ENCODE results near the gene FAM83B.
A peak's percentile ranks its signal among the peaks of the same experiment; 100 is the strongest.
"Not testable (repeated sequence)": the region's sequence is repeated elsewhere in the genome, so short reads cannot be mapped to it uniquely, and the experiment has no call there.

FAM83B gene

GRCh38 chr6:54900666-54901065 lies 54.1 kb downstream of the FAM83B start:
- DNase-seq: no peak

GRCh38 chr6:54903884-54904283 lies 57.3 kb downstream of the FAM83B start:
- DNase-seq: no peak

- no peak for DNase-seq
Observed at GRCh38 chr6:54907355-54907754, 60.8 kb downstream of the FAM83B start.

DNA sequence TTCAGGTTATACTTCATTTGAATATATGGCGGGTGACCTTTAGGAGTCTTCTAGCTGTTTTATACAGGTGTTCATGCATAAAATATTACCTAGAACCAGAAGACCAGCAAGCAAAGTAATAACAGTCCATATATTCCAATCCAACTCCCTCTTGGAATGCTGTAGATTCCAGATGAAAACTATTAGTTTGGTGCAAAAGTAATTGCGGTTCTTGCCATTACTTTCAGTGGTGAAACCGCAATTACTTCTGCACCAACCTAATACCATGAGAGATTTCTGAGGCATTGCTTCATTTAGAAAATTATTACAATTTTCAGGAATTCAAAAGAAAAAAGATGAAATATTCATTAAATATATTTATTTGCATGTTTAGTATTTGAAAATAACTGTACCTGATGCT lies 62.6 kb downstream of the FAM83B start:
- DNase-seq: no peak

DNA sequence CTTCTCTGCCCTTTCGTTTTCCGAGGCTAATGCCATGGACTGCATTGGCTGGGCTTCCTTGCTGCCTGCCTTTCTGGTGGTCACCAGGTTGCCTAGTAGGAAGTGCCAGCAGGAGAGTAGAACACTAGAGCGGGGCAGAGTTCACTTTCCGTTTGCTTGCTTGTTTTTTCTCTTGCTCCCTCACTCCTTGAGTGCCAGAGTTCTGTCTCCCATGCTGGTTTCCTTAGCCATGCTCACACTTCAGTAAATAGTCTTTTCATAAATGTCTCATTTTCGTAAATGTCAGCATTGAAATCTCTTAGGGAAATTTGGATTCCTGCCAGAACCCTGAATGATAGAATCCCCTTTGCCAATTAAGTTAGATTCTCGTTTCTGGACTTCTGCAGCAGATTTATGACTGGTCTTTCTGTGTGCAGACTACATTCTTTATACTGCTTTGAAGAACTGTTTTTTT lies 63.9 kb downstream of the FAM83B start:
- no peak for DNase-seq

DNA sequence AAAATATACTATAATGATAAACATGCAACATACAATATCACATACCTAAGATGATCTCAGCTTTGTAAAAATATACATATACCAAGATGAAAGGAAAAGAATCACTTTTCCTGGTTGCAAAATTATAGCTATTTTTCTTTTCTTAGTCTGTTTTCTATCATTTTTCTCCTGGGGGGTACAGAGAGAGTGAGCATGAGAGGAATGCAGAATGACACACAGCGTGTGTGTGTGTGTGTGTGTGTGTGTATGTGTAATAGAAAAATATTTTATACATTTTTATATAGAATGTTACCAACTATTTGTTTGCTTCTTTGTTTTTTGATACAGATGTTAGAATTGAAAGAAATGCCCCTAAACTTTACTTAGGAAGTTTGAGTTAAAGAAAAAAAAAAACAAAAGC lies 64.3 kb downstream of the FAM83B start:
- DNase-seq: no peak

GRCh38 chr6:54913211-54913610 lies 66.6 kb downstream of the FAM83B start:
- no peak for DNase-seq

DNA sequence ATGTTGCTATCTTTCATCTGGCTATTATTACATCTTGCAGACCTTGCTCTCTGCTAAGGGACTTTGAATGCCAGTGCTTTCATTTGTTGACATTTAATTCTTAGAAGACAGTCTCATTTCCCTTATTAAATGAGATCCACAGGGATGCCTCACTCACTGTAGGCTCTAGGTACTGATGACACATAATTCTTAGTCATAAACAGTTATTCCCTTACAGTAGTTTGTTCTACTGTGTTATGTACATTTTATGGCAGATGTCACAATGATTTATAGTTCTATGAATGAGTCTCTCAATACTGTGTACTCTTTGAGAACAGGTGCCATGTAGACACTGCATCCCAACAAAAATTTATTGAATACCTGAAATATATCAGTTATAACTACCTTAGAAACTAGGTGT lies 70.3 kb downstream of the FAM83B start:
- DNase-seq: peak; percentile 83

DNA sequence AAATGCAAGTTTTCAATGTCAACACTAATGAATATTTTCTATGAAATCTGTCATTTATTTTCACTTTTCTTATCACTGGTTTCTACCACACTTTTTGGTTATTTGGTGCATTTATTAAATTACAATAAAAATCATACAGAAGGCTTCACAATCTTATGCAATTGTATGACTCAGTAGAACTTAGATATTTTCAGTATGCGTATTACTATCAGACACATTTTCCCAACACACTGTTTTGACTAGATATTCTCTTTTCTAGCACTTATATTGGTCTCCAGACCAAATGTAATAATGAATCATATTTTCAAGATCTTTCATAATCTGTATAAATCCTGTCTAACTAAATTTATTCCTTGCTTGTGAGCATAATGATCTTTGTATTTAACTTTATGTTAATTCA lies 74.1 kb downstream of the FAM83B start:
- DNase-seq: no peak

- no peak for DNase-seq
Observed at GRCh38 chr6:54921891-54922290, 75.3 kb downstream of the FAM83B start.

DNA sequence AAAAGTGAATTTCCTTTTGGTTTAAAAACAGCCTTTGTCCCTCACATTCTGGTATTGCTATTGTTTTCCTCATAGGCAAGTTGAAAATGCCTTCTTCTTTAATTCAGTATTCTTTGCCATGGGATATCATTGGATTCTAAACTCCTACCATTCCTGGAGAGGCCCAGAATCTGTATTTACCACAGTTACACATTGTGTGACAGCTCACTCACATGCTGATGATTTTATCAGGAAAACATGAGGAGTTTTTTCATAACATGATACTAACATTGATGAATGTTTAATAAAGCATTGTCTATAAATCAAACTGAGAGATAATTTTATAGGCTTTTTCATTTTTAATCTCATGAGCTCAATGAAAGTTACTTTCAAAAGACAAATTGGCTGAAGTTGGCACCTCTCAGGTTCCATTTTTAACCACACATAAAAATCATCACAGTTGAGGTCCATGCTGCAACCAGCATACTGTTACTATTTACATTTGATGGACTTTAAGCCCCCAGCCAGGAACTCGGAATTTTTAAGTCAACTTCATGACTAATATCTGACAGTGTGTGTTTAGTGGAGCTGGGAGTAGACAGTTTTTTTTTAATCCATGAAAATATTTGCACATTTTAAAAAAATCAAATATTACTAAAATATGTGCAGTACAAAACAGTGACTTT lies 82.8 kb downstream of the FAM83B start:
- peak; percentile 9 for DNase-seq

DNA sequence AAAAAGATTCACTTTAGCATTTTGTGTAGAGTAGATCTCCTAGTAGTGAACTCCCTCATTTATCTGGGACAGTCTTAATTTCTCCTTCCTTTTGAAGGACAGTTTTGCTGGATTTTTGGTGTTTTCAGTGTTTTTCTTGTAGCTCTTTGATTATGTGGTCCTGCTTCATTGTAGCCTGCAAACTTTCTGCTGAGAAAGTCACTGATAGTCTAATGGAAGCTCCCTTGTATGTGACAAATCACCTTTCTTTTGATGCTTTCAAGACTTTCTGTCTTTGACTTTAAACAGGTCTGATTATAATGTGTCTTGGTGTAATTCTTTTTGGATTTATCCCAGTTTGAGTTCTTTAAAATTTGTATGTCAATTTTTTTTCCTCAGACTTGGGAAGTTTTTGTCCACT lies 86.1 kb downstream of the FAM83B start:
- no peak for DNase-seq

DNA sequence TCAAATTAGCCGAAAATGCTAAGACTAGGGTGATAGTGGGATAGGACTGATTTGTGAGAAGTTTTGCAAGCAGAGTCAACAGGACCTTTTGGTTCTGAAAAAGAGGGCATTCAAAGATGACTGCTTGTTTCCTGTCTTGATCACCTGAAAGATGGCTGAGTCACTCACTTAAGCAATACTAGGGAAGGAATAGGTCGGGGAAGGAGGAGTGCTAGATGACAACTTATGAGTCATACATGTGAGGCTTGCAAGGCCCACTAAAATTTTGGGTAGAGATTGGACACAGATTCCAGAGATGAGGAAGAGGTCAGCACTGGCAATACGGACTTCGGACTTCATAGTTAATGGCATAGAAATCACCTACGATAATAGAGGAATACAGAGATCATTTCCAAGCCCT lies 89.2 kb downstream of the FAM83B start:
- peak; percentile 13 for DNase-seq

DNA sequence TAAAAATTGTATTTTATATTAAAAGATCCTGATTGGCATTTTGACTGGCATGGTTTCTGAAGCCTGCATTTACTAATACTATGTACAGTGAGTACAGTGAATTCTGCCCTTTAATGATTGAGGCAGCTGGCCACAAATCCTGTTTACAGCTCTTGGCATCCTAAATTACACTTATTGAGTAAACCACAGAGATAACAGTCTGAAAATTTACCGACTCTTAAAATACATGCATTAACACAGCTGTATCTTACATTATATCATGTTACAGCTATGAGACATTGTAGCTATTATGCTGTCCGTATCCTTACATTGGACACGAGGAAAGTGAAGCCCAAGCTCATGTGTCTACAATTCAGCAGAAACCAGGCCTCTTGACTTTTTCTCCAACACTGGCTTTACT lies 90.8 kb downstream of the FAM83B start:
- no peak for DNase-seq

GRCh38 chr6:54957698-54958097 lies 111.1 kb downstream of the FAM83B start:
- no peak for DNase-seq

DNA sequence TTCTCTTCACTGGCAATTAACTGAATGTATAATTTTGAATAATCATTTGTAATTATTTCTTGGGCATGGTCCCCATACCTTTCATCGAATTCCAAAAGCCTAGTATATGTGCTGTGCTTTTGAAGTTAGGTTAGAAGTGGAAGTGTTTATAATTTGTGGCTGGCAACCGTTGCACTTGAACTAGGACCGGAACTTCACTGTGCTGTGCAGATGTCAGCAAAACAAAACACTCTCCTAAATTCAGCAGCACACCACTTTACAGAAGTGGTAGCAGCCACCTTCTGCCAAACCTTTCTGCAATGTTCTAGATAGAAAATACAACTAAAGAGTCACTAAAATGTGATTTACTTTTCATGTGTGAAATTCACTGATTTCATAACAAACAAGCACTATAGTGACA lies 111.9 kb downstream of the FAM83B start:
- DNase-seq: no peak

- DNase-seq: no peak
Observed at GRCh38 chr6:54959820-54960219, 113.2 kb downstream of the FAM83B start.

DNA sequence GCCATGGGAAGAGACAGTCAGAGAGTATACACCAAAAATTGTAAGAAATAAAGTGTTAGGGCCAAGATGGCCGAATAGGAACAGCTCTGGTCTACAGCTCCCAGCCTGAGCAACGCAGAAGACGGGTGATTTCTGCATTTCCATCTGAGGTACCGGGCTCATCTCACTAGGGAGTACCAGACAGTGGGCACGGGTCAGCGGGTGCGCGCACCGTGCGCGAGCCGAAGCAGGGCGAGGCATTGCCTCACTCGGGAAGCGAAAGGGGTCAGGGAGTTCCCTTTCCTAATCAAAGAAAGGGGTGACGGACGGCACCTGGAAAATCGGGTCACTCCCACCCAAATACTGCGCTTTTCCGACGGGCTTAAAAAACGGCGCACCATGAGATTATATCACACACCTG lies 114.8 kb downstream of the FAM83B start:
- peak; percentile 68 for DNase-seq

GRCh38 chr6:54970337-54970736 lies 123.8 kb downstream of the FAM83B start:
- peak; percentile 58 for DNase-seq

- DNase-seq: no peak
Observed at GRCh38 chr6:54971825-54972224, 125.3 kb downstream of the FAM83B start.

DNA sequence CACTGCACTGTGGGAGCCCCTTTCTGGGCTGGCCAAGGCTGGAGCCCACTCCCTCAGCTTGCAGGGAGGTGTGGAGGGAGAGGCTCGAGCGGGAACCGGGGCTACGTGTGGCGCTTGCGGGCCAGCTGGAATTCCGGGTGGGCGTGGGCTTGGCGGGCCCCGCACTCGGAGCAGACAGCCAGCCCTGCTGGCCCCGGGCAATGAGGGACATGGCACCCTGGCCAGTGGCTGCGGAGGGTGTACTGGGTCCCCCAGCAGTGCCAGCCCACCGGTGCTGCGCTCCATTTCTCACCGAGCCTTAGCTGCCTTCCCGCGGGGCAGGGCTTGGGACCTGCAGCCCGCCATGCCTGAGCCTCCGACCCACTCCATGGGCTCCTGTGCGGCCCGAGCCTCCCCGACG lies 132.6 kb downstream of the FAM83B start:
- not testable (repeated sequence) for DNase-seq

- DNase-seq: no peak
Observed at GRCh38 chr6:54980511-54981275, 134.1 kb downstream of the FAM83B start.

- no peak for DNase-seq
Observed at GRCh38 chr6:54981276-54981609, 134.7 kb downstream of the FAM83B start.

DNA sequence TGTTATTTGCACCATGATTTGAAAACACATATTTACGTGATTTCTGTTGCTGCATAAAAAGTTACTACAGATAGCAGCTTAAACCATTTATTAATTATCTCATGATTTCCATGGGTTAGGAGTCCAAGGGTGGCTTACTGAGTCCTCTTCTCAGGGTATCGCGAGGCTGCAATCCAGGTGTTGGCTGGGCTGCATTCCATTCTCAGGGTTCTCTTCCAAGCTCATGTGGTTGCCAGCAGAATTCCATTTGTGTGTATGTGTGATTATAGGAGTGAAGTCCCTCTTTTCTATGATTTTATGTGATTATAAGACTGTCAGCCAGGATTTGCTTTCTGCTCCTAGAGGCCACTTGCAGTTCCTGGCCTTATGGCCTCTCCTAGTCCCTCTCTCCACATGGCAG lies 135.1 kb downstream of the FAM83B start:
- DNase-seq: no peak
